HG02970 (cell line): ENCODE results near the gene PFKFB2.
A peak's percentile ranks its signal among the peaks of the same experiment; 100 is the strongest.

Experiments used
- ATAC-seq: cut with Tn5 transposase; IDR thresholded peaks from one replicate; pipeline ENCODE4 v1.9.1; 2021; ENCODE audit warnings: mild to moderate bottlenecking, moderate library complexity, moderate number of reproducible peaks; ENCODE audit not compliant: unreplicated experiment, low FRiP score

The PFKFB2 gene

DNA sequence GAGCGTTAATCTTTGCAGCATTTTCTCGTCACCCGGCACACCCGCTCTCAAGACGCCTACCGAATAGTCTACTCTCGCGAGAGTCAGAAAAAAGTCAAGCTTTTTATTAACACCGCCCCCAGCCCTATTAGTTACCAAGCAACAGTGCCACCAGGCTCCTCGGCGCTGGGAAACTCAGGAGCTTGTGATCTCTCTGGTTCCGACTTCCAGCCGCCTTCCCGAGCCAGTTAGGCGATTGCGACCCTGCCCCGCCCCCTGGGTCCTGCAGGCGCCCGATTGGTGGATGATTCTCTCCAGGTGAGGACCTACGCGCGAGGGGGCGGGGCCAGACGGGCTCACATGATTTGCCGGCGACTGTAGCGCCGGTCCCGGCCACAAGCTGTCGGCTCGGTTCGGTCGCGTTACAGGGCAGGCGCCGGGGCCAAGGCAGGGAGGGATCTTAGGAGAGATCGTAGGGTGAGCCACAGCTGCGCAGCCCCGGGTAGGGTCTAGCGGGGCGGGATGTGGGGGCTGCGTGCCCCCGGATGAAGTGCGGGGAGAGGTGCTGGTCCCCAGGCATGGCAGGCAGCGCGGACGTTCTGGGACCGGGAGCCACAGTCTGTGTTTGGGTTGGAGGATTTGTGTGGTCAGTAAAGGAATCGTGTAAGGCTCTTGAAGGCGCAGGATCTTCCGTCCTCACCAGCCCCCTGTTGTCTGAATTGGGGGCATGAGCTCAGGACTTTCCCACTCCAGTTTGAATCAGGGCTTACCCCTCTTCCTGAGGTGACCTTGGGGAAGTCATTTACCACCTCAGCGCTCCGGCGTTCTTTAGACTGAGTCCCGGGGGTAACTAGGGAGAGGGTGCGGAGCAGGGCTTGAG, at the start of gene PFKFB2:
PFKFB2 (plus strand) TSS at position 365 of the 859 bp plus-strand sequence. CDS start 1,443 bp downstream, outside the sequence.
- peak; percentile 69 for ATAC-seq

DNA sequence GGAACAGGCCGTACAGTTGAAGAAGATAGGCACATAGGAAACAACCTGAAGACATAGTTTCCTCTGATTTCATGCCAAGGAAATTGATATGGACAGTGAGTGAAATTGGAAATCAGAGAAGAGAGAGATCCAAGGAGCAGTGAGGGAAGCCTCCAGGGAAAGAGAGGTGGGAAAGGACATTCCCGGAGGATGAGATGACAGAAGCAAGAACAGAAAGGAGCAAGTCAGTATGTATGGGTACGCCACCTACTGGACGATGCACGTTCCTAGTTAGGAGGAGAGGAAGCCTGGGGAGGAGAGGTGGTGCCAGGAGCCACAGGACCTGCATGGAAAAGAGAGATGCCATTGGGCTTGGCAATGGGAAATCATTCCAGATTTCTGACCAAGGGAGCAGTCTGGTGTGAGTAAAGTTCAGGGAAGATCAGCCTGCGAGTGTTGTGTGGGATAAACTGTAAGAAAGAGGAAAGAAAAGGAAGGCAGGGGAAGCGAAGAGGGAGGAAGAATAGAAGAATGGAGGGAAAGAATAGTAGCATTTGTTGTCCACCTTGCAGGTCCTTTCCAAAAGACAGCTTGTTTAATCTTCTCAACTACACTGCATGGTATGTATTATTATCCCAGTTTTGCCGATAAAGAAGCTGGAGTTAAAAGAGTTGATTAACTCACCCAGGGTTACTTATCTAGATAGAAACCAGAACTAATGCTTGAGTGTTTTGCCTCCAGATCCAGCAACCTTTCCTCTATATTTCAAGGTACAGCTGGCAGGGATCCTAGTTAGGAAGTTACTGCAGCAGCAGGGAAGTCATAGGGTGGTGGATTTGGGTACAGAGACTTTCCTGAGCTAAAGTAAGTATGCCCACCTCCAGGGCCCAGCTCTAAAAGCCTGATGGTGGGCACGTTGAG, 47.9 kb upstream of the PFKFB2 start:
- no peak for ATAC-seq

DNA sequence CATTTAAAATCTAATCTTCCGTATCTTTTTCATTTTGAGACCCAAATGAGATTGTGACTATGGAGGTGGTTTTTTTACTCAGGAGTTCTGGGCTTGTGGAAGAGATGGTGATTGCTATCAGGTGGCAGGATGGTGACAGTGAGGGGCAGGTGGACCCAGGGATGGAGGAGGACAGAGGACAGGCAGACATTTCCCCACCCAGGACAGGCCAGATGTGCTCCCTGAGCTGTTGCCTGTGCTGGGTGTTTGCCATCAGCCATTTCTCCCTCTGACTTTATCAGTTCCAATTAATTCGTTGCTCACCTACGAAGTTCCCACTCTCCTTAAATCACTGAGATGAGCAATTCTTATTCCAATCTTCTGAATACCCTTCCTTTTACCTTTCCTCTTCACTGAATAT, 47.0 kb upstream of the PFKFB2 start:
- no peak for ATAC-seq

- no peak for ATAC-seq
Measured at GRCh38 chr1:207006914-207007313, 46.2 kb upstream of the PFKFB2 start.

GRCh38 chr1:207007352-207008033, 45.6 kb upstream of the PFKFB2 start:
- ATAC-seq, result no peak

GRCh38 chr1:207009182-207009850, 43.8 kb upstream of the PFKFB2 start:
- ATAC-seq, result no peak

DNA sequence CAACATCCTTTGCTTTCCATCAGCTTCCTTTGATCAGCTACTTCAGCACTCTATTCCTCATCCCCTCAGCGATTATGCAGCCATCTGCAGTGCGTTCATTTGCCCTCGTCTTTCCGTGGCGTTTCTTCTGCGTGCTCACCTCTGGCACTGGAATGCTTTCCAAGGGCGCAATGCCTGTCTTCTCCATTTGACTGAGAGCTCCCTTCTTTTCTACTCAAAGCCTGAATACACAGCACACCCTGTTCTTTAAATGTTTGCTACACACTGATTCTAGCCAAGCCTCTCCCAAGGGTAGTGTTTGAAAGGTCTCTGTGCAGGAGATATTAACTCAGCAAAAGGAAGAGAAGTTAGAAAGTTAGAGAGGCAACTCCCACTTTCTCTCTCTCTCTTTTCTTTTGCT, 43.1 kb upstream of the PFKFB2 start:
- no peak for ATAC-seq

GRCh38 chr1:207010726-207011125, 42.3 kb upstream of the PFKFB2 start:
- no peak for ATAC-seq

GRCh38 chr1:207013321-207014085, 39.6 kb upstream of the PFKFB2 start:
- no peak for ATAC-seq

DNA sequence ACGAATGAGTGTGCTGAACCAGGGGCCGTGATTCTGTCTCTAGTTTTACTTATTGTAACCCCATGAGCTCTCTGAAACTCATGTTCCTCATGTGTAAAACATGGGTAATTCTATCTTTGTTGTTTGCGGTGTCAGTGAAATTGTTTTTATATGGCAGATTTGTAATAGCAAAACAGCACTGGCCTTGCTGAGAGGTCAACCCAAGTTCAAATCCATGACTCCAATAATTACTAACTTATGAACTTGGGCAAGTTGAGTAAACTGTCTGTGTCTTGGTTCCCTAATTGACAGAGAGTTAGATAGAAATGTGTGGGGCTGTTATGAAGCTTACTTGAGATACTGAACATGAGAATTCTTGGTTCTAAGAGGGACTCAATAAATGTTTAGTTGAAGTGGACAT, 38.3 kb upstream of the PFKFB2 start:
- ATAC-seq, result no peak

GRCh38 chr1:207015791-207016190, 37.3 kb upstream of the PFKFB2 start:
- ATAC-seq, result no peak

GRCh38 chr1:207017615-207018559, 35.2 kb upstream of the PFKFB2 start:
- ATAC-seq, result no peak

GRCh38 chr1:207018707-207019106, 34.4 kb upstream of the PFKFB2 start:
- no peak for ATAC-seq

DNA sequence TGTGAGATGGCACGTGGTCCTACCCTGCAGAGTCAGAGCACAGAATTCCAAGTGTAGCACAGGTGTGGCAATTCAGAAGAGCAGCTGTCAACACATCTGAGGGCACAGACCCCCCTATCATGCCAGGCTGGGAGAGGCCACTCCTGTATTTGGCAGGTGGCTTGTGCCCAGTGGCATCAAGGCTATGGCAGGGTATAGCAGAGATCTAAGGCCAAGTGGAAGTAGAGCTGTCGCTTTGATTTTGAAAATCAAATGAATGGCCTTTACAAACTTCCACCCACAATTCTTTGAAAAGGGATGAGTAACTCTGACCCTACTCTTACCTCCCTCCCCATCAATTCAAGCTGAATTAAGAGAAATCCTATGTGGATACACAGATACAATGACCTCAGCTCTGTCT, 33.9 kb upstream of the PFKFB2 start:
- ATAC-seq, result no peak

DNA sequence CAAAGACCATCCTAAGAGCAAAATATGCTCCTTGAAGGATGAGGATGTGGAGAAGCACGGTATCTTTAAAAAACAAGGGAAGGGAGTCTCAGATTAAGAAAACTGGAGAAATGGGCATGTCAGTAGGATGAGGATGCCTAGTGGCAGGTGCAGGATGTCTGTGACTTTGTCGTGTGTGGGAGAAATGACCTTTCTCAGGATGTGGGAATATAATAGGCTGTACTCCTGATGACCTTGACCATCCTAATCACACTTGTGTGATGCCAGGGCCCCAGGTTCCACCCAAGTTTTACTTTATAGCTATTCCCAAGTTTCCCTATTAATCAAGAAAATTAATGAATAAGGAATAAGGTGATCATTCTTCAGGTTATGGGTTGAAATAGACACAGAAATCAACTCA, 33.4 kb upstream of the PFKFB2 start:
- no peak for ATAC-seq

- no peak for ATAC-seq
Measured at GRCh38 chr1:207020065-207020708, 32.9 kb upstream of the PFKFB2 start.

DNA sequence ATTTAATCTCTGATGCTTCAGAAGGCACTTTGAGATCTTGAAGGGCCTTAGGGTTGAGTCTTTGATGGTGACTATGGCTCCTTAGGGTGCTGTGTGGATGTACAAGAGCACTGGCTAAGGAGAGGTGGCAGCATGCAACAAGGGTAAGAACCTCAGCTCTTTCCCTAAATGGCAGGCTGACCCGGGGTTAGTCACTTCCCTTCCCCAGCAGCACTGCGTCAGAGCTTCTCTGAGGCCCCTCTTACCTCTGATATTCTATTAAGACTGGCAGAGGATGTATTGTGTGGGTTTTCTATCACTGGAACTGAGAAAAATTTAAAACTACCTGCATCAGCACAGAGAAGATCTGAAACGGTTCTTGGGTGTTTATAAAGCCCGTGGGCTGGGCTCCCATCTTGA, 32.4 kb upstream of the PFKFB2 start:
- no peak for ATAC-seq
